HTERT RPE-1 (cell line): ENCODE measurements around the gene P3H3.

Source experiments
- in situ Hi-C: fragments of 300-500 bp; cut with MboI; formaldehyde crosslinking; loops from 4 replicates; pipeline ENCODE4 v1.14.3; 2020; ENCODE audit warnings: low sequenced_read_pairs

Gene P3H3

DNA sequence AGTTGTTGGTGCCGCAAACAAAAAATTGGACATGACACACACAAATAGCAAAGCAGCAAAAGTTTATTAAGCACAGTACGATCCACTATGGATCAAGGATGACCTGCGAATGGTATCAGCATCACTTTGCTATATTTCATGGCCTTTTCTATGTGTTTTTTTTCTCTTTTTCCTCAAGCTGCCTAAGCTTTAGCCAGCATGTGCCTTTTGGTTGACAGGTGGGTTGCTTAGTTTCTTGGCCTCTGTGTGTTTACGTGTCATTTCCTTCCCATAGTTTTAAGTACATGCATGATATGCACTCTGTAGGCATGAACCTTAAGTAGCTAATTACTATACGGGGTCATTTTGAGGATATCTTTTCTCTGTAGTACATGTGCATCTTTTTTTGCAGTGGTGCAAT is 29.1 kb upstream of the P3H3 start:
- in situ Hi-C loops, result no loop called here

GRCh38 chr12:6807170-6807569 is 21.0 kb upstream of the P3H3 start:
- in situ Hi-C loops, result no loop called here

DNA sequence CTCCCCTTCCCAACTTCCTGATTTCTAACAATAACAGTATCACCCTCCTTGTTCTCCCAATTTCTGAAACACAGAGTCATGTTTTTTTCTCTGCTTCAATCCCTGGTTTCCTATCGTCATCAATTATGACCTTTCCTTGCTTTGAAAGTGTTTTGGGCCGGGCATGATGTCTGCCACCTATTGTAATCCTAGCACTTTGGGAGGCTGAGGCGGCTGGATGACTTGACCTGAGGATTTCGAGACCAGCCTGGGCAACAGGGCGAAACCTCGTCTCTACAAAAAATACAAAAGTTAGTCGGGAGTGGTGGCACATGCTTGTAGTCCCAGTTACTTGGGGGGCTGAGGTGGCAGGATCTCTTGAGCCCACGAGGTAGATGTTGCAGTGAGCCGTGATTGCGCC is 19.2 kb upstream of the P3H3 start:
- in situ Hi-C loops, result no loop called here

- in situ Hi-C loops, result no loop called here
Measured at GRCh38 chr12:6810758-6811157, 17.4 kb upstream of the P3H3 start.

DNA sequence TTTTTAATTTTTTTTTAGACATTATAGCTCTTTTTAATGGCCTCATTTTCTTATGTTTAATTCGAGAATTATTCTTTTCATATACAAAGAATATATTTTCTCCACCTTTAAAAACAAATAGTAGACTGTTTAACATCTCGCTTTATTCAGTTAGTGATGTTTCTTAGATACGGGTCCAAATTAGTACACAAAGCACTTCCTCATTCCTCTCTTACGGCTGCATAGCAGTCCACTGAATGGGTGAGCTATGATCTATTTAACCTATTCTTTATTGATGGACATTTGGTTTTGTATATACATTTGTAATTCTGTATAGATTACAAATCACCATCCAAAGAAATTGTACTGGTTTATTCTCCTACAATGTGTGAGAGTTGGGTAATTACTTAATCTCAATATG is 14.8 kb upstream of the P3H3 start:
- in situ Hi-C loops, result no loop called here

DNA sequence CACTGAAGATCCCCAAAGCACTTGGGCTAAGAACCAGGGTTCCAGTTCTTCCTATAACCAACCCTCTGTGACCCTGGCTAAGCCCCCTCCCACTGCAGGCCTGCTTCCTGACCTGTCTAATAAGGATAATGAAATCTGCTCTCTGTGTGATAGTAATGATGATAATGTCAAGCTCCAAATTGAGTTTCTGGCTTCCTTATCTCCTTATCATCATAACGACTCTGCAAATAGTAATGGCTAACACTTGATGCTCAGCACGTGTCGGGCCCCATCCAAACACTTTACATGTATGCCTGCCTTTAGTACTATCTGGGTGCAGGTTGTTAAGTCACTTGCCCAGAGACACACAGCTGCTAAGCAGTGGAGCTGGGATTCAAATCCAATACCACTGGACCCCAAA is 11.6 kb upstream of the P3H3 start:
- in situ Hi-C loops, result no loop called here

GRCh38 chr12:6817098-6817497 is 11.1 kb upstream of the P3H3 start:
- in situ Hi-C loops, result no loop called here

GRCh38 chr12:6817662-6818157 is 10.5 kb upstream of the P3H3 start:
- in situ Hi-C loops, result no loop called here

DNA sequence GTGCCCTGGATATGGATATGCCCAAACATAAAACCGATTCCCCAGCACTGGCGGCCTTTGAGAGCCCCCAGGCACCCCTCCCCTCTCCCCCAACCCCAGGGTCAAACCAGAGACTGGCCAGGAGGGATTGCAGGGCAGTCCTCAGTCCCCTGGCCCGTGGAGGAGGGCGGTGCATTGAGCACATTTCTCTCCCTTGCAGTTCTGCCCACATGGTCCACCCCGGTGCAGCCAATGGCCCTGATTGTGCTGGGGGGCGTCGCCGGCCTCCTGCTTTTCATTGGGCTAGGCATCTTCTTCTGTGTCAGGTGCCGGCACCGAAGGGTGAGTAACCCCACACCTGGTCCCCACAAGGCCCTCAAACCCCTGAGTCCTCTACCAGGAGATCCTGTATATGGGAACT is 10.0 kb upstream of the P3H3 start:
- in situ Hi-C loops, result no loop called here

DNA sequence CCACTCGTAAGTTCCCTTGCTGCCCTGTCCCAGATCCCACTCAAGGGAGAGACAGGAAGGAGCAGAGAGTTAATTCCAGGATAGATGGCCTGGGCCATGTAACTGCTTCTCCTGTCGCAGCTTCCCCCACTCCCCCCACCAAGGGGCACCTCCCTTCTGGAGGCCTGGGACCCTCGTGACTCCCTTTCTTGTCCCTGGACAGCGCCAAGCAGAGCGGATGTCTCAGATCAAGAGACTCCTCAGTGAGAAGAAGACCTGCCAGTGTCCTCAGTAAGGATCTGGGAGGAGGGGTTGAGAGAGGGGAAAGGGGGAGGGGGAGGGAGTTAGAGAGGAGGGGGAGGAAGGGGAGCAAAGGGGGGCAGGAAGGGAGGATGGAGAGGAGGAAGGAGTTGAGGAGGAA is 9.6 kb upstream of the P3H3 start:
- in situ Hi-C loops, result no loop called here

GRCh38 chr12:6819106-6820030 is 8.8 kb upstream of the P3H3 start:
- in situ Hi-C loops, result no loop called here

DNA sequence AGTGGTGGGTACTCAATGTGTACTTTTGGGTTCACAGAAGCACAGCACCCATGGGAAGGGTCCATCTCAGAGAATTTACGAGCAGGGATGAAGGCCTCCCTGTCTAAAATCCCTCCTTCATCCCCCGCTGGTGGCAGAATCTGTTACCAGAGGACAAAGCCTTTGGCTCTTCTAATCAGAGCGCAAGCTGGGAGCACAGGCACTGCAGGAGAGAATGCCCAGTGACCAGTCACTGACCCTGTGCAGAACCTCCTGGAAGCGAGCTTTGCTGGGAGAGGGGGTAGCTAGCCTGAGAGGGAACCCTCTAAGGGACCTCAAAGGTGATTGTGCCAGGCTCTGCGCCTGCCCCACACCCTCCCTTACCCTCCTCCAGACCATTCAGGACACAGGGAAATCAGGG is 8.0 kb upstream of the P3H3 start:
- in situ Hi-C loops, result no loop called here

DNA sequence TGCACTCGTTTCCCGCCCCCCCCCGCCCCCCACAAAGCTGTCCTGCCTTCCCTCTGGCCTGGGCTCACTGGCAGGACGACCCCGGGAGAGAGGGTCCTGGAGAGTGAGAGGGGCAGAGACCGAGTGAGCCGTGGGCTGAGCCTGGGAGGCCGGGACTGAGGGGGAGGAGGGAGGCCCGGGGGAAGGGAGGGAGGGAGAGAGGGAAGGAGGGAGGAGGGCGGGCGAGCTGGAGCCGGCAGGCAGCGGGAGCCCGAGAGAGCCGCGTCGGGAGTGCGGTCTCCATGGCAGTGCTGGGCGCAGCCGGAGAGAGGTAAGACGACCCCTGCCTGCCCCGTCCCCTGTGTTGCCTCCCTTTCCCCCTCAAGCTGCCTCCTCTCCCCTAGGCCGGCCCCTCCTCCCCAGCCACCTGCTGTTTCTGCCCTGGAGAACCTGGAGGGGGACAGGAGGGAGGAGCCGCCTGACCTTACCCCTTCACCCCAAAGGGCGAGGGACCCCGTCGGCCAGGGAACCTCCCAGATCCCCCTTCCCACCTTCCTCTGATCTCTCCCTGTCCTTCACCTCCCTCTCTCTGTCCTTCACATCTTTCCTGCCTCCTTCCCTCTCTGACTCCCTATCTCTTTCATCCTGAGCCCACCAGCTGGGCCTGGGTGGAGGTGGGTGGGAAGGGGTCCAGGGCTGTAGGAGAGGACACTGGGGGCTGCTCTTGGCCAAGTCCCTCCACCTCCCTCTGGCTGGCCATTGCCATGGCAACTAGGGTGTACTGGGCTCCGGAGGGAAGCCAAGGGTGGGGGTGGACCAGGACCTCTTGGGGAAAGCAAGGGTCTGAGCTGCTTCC is 6.4 kb upstream of the P3H3 start, which contains the start of gene GPR162:
Gene GPR162, plus strand, starts transcription at position 231 of the 835 bp plus-strand sequence. CDS start 2,078 bp downstream, outside the sequence.
- in situ Hi-C loops, result no loop called here

DNA sequence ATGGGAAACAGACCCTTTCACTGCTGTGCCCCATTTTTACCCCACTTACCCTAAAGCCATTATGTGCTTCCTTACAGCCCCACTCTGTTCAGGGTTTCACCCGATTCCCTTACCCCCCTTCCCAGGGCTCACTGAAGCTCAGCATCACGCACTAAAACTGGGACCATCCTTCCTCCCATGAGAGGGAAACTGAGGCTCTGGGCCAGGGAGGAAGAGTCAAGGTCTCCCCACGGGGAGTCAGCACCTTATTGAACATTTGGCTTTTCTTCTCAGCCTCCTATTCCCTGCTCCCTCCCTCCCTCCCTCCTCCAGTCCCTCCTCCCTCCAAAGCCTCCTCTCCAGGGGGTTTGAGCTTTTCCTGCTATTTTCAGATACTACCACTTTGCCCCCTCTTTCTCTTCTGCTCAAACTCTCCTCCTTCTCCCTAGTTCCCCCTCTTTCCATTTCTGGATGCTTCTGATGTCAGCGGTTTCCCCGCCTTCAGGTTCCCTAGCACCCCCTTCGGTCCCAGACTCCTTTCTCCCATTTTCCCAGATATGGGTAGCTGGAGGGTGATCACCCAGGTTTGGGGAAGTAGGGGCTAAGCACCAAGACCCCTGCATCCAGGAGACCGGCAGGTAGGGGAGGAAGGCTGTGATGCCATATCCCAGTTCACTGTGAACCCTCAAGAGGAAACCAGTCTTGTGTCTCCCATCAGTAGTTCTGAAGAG is 5.6 kb upstream of the P3H3 start:
- in situ Hi-C loops, result no loop called here

DNA sequence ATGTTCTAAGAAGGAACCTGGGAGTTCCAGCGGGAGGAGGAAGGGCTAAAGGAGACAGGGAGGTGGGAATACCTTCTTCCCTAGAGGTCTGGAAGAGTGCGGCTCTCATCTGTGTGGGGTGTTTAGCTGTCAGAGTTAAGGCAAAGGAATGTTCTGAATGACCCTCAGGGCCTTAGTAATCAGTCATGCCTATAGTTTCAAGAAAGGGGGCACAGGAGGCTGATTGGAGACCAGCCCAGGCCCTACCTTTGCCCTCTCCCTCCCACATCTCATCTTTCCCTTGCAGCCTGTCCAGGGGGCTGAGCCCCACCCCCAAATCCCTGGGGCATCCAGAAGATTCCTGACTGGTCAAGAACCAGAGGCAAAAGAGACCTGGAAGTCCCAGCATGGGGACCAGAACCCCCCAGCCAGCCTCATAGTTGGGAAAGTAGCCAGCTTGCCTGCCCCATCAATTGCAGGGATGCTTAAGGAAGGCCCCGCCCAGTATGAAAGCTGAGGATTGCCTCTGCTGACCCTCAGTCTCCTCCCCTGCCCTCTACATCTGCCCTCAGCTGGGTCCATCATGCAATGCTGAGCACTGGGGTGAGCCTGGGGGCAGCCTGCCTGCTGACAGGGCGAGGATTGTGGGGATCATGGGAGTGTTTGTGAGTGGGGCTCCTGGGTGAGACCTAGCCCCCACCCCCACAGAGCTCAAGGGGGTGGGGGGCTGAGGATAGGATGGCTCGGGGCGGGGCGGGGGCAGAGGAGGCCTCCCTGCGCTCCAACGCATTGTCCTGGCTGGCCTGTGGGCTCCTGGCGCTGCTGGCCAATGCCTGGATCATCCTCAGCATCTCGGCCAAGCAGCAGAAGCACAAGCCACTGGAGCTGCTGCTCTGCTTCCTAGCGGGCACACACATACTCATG is 4.8 kb upstream of the P3H3 start:
- in situ Hi-C loops, result no loop called here

DNA sequence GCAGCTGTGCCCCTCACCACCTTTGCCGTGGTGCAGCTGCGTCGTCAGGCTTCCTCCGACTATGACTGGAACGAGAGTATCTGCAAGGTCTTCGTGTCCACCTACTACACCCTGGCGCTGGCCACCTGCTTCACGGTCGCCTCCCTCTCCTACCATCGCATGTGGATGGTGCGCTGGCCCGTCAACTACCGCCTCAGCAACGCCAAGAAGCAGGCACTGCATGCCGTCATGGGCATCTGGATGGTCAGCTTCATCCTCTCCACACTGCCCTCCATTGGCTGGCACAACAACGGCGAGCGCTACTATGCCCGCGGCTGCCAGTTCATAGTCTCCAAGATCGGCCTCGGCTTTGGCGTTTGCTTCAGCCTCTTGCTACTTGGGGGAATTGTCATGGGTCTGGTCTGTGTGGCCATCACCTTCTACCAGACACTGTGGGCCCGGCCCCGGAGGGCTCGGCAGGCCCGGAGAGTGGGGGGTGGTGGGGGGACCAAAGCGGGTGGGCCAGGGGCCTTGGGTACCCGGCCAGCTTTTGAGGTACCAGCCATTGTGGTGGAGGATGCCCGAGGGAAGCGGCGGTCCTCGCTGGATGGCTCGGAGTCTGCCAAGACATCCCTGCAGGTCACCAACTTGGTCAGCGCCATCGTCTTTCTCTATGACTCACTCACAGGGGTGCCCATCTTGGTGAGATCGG is 4.0 kb upstream of the P3H3 start:
- in situ Hi-C loops, result no loop called here

DNA sequence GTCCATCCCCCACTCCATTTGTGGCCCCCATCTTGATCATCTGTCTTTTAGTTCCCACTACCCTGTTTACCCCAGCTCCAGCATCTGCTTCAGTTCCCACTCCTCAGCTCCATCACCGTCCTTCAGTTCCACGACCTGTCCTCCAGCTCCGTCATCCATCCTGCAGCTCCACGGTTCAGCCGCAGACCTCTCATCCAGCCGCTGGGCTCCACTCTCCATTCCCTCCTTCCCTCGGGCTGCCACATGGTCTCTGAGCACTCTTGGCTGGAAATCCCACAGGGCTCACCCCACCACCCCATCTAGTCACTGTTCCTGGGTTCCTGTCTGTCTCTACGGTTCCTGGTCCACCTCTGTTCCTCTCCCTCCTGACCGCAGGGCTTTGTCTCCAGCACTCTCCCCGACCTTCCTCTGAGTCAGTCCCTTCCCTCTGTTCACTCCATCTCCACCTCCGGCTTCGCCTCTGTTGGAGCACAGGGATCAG is 3.3 kb upstream of the P3H3 start:
- in situ Hi-C loops, result no loop called here

DNA sequence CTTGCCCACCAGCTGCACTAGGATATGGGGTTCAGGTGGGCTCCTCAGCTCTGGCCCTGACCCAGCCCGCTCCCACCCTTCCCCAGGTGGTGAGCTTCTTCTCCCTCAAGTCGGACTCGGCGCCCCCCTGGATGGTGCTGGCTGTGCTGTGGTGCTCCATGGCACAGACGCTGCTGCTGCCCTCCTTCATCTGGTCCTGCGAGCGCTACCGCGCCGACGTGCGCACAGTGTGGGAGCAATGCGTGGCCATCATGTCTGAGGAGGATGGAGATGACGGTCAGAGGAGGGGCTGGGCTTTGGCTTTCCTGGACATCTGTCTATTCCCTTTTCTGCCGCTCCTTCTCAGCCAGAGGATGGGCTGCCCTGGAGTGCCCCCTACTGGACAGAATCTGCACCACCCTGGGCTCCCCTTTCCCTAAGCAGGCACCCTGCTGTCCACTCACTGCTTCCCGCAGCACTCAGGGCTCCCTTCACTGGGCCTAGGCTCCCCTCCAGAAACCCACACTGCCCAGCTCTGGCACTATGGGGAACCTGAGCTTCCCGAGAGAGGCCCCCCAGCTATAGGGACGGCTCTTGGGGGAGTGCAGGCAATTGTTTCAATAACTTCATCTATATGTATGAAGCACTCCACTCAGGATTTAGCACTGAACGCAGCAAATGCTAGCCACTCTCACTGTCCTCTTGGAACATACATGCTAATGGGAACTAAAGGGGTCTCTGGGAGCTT is 2.6 kb upstream of the P3H3 start:
- in situ Hi-C loops, result no loop called here
